PC-9 (cell line): ENCODE data around the gene GNAO1.

Experiments used
- EZH2 ChIP-seq: fragments of 200-600 bp; sonication (generic); IDR thresholded peaks from 2 replicates; pipeline ENCODE4 v1.8.0; 2017; ENCODE audit warnings: antibody characterized with exemption, low read depth
- TF ChIP-seq, protein P1 (sequence below): fragments of 200-600 bp; sonication (generic); conservative IDR thresholded peaks from 2 replicates; pipeline ENCODE4 v1.6.1; 2017; ENCODE audit warnings: mixed run types, antibody characterized with exemption, mild to moderate bottlenecking, moderate library complexity

DNA sequence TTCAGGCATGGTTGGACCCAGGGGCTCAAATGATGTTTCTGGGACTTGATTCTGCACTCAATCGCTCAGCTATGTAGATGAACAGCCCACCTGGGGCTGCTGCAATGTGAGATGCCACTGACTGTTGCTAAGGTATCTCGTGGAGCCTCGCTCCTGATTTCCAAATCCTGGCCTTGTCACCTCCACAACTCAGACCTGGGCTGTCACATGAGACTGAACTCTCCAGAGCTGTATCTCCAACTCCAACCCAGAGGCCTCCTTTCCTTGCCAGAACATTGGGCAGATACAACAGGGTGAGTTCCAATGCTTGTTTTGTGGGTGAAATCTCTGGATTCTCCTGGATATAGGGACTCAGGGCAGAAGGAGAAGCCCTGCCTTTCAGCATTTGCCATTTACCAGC is 79.5 kb downstream of the GNAO1 start:
- TF ChIP-seq, protein P1, sequence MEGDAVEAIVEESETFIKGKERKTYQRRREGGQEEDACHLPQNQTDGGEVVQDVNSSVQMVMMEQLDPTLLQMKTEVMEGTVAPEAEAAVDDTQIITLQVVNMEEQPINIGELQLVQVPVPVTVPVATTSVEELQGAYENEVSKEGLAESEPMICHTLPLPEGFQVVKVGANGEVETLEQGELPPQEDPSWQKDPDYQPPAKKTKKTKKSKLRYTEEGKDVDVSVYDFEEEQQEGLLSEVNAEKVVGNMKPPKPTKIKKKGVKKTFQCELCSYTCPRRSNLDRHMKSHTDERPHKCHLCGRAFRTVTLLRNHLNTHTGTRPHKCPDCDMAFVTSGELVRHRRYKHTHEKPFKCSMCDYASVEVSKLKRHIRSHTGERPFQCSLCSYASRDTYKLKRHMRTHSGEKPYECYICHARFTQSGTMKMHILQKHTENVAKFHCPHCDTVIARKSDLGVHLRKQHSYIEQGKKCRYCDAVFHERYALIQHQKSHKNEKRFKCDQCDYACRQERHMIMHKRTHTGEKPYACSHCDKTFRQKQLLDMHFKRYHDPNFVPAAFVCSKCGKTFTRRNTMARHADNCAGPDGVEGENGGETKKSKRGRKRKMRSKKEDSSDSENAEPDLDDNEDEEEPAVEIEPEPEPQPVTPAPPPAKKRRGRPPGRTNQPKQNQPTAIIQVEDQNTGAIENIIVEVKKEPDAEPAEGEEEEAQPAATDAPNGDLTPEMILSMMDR: no peak
- no peak for TF ChIP-seq EZH2
